IPS-11a (cell line): ENCODE results near the gene CRYGN.

Experiments used
- H3K4me3 ChIP-seq: one replicate; pipeline ENCODE4 v1.5.1; 2013; ENCODE audit warnings: low read depth, low read length, control low read depth

CRYGN gene

DNA sequence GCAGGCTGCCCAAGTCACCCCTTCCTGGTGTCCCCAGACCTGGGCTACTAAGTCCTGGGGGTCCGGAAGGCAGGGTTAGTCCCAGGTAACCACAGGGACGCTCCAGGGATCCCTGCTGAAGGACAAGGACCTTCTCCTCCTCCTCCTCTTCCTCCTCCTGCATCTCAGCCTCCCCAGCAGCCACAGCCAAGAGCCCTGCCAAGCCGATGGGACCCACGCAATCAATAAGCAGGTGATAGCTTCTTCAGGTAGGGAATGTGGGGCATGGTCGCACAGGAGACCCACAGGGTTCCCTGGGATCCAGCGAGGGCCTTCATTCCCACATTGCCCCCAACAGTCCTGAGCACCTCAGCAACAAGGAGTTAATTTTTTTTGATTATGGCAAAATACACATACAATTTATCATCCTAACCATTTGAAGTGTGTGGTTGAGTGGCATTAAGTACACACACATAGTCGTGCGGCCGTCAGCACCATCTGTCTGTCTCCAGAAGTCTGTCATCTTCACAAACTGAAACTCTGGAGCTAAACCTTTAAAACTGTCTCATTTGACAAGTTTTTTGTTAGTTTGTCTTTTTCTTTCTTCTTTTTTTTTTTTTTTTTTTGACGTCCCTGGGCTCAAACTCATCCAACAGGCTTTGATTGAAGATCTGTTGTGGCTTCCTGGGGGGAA, 12.1 kb downstream of the CRYGN start:
- H3K4me3 ChIP-seq: no peak overlapping the region

DNA sequence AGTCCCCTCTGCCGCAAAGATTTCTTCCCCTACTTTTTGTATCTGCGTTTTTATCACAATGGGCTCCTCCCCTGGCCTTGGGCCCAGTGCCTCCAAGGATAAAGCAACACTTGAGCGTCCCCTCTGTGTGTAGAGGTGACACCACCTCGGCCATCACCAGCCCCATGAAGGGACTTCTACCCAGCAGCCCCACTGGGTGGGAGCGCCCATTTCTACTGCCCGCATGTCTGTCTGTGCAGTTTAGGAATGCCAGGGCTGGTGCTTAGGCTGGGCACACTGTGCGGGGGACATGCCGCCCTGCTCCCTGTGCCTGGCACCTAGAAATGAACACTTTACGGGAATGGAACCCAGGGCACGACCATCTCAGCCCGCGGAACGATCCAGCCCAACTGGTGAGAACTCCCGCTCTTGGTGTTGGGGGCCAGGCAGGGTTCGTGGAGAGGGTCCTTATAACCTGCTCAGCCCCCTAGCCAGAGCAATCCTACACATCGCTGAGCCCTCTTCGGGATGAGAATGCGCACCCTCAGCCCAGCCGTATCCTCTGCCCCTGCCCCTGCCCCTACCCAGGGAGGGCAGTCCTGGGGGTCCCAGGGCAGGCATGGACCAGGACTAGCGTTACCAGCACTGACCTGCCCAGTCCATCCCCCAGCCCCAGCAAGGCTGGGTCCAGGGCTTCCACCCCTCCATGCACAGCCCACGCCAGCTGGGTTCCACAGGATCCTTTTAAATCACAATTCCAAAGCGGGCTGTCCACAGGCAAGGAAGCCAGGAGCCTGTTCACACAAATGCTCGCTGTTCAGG, 12.8 kb downstream of the CRYGN start:
- H3K4me3 ChIP-seq: no peak overlapping the region

DNA sequence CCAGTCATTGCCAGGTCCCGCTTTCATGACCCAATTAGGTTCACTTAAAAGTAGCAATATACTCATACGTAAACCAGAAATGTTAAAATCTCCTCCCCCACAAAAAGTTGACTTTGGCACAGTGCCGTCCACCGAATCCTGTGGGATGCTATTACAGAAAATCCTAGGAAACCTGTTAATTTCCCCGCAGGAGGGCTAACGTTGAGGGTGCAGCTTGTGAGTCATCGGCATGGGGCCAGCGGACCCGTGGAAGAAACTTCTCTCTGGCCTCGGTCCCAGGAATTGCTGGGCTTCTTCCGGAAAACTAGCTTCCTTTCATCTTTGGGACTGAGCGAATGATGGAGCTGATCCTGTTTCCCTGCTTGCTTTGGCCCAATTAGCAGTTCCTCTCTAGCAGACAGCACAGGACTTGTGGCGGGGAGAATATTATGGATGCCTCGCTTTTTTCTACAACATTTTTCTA, 13.5 kb downstream of the CRYGN start:
- H3K4me3 ChIP-seq: no peak overlapping the region

DNA sequence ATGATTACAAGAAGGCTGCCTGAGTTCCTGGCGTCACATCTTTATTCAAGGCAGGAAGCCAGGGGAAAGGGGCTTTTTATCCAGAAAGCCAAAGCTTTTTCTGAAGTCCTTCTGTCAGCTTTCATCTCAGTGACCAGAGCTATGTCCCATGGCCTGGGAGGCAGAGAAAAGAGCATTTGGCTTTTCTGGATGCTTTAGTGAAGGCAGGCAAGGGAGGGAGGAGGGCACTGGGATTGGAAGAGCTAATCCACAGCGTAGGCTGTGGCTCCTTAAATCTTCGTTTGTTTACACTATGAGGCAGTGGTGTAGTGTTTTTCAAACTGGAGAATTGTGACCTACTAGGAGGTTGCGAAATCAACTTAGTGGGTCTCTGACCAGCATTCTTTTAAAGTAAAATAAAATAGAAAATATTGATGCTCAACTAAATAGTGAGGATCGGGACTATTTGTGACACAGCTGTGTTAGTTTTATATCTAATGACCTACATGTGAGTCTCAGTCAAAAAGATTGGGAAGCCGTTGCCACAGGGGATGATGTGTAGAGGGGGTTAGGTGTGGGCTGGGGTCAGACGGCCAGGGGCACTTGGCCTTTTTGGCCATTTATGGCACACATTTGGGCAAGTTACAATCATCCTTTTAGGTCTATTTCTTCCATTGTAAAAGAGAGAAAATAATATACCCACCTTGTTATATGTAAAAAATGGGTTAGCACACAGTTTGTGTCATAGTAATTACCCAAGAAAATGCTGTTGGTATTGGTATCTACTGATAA, 14.1 kb downstream of the CRYGN start:
- no peak overlapping the region for H3K4me3 ChIP-seq

DNA sequence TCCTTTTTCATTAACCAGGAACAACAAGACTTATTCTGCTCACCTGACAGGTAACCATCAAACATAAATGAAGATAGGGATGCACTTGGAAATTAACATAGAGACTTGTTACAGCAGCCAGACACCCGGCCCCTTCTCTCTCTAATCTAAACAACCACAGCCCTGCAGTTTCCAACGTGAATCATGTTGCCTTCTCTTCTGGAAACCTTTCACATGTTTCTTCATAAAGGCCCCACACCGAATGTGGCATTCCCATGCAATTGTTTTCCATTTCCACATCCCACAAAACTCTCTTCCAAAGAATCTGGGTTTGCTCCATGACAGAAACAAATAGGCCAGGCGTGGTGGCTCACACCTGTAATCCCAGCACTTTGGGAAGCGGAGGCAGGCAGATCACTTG, 15.1 kb downstream of the CRYGN start:
- H3K4me3 ChIP-seq: no peak overlapping the region

DNA sequence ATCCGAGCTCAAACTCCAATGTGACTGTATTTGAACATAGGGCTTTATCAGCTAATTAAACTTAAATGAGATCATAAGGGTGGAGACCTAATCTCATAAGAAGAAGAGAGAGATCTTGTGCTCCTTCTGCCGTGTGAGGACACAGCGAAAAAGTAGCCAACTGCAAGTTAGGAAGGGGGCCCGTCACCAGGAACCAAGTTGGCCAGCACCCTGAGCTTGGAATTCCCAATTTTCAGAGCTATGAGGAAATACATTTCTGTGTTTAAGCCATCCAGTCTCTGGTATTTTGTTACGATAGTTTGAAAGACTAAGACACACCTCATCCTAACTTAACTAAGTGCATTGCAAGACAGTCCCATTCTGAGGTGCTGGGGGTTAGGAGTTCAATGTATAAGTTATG, 16.0 kb downstream of the CRYGN start:
- no peak overlapping the region for H3K4me3 ChIP-seq

DNA sequence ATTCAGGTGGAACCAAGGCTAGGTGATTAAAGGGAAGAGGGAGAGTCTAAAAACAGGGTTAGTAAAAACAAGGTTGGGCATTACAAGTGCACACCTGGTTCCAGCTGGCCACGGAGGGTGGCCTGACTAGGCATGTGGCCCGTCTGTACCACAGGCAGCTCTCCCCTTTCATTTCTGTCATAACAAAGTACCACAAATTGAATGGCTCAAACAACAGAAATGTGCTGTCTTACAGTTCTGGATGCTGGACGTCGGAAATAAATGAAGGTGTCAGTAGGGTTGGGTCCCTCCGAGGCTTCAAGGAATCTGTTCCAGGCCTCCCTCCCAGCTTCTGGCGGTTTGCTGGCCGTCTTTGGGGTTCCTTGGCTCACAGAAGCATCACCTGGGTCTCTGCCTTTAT, 16.7 kb downstream of the CRYGN start:
- no peak overlapping the region for H3K4me3 ChIP-seq

DNA sequence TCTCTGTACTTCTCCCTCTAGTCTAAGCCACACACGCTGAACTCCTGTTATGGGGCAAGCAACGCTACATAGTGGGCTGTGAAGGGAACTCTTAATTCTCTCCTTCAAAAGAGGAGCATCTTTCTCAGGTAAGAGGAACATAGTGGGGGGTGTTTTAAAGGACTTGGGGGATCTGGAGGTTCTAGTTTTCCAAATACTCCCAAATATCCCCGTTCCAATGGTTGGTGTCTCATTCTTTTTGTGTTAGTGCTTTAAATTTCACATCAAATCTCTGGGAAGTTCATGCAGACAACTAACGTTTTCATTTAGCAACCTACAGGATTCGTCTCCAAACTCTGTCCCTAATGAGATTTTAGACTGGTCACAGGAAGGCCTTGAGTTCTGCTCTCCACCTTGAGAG, 17.7 kb downstream of the CRYGN start:
- no peak overlapping the region for H3K4me3 ChIP-seq

DNA sequence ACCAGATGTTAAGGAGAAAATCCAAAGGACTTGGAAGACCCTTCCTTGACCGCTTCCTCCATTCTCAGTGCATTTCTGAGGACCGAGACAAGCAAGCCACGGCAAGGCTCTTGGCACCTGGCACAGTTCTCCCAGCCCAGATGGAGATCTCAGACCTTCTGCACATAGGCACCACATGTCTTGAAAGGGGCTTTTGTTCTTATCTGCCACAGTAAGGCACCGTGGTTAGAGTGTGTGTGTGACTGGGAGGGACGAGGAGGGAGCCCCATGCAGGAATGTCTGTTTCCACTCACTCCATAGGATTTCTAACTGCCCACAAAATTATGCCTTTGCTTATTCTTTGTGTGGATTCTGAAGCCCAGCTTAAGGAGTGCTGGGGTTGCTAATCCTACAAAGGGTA, 19.8 kb downstream of the CRYGN start:
- no peak overlapping the region for H3K4me3 ChIP-seq

DNA sequence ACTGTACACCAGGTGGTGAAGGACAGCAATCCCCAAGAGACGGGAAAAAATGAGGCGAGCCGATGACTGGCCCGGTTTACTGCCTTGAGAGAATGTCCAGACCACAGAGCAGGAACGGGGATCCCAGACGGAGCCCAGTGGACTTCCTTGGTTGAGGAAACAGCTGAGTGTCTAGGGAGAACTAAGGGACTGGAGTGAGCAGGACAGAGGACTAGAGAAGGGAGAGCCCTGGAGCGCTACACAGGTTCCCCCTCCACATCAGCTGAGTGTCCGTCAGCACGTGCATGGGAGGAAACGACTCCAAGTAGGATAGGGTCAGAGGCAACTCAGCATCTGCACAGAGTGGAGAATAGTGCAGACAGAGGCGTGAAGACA, 23.0 kb downstream of the CRYGN start:
- no peak overlapping the region for H3K4me3 ChIP-seq

DNA sequence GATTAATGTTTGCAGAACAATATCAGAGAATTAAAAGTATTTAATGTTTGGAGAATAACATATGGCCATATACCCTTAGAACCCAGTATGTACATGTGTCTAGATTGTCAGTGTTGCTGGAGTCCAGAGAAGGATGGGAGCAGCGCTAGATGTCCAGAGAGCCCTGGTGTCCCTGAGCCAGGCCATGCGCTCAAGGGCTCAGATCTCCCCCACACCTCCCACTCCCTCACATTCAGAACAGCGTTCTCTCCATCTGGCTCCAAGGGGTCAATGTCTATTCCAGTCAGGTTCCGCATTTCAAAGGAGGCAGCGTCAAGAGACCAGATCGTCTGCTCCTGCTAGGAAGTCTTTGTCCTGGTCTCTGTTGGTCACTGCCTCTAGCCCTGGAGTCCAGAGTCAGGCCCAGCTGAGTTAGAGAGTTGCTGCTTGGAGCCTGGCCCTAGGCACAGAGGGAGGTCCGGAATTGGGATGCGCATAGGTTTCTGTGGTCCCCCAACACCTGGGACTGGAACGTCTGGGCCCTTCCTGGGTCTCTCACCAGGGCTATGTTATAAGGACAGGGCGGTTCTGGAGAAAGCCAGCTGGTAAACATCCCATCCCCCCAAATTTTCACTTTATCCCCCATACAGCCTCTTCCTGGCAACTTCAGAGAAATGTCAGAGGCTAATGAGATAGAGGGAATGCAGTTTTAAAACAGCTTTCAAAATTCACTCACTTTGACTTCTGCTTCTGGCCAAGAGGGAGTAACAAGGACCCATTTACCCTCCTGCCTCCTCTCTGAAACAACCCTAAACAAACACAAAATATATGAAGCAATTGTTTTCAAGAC, 23.6 kb downstream of the CRYGN start:
- H3K4me3 ChIP-seq: no peak overlapping the region

DNA sequence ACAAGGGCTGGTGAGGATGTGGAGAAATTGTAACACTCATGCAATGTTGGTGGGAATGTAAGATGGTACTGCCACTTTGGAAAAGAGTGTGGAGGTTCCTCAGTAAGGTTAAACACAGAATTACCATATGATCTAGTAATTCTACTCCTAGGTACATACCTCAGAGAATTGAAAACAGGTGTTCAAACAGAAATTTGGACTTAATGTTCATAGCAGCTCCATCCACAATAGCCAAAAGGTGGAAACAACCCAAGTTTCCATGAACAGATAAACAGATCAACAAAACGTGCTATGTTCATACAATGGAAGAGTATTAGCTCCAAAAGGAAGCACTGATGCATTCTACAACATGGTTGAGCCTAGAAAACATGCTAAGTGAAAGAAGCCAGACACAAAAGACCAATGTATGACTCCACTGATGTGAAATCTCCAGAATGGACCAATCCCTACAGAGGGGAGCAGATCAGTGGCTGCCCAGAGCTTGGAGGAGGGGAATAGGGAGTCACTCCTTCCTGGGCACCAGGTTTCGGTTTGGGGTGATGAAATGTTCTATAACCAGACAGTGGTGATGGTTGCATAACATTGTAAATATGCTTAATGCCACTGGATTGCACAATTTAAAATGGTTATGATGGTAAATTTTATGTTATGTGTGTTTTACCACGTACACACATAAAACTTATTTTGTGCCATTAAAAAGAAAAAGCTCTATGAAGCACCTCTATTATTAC, 24.4 kb downstream of the CRYGN start:
- H3K4me3 ChIP-seq: no peak overlapping the region

DNA sequence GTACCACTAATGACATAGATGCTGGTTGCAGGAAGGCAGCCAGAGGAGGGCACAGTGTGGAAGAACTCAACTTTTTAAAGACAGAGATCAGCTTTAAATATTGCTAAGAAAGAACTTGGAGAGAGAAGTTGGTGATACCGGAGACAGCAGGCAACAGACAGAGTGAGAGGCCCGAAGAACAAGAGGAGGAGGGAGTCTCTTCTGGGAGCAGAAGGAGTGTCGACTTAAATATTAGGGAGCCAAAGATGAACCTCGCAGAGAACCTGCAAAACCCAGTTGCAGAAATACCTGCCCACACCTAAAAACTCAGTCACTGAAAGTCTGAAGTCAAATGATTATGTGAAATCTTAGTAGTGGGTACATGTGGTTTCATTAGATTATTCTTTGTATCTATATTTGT, 26.7 kb downstream of the CRYGN start:
- H3K4me3 ChIP-seq: no peak overlapping the region

DNA sequence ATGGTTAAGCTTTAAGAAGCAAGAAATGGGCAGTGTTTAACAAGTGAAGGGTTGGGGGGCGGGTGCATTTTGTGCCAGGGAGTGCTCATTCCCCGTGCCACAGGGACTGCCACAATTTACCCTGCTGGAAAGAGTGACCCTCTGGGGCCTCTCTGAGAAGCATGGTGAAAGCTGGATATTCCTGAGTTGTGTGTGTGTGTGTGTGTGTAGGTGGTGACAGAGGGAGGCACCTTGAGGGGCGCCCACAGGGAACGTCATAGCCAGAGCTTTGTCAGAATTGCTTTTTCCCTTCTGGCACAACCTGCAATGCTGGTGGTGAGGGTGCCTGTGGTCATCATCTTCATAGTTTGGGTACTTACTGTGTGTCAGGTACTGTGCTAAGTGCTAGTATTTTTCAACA, 27.6 kb downstream of the CRYGN start:
- no peak overlapping the region for H3K4me3 ChIP-seq

DNA sequence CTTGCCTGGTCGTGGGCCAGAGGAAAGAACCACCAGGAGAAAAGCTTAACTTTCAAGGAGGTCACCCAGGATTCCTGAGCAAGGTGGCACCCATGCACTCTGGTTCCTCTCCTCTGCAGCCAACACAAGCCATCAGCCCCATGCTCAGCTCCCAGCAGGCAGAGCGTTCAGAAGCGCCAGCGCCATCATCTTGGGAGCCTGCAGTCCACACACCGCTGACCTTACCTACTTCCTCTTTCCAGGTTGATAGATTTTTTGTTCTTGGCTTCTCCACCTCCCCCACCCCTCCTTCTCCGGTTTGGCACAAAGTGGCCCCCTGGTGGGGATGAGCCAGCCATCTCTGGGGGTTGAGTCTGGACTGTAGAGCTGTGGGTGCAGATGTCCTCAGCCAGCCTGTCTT, 28.4 kb downstream of the CRYGN start:
- no peak overlapping the region for H3K4me3 ChIP-seq

DNA sequence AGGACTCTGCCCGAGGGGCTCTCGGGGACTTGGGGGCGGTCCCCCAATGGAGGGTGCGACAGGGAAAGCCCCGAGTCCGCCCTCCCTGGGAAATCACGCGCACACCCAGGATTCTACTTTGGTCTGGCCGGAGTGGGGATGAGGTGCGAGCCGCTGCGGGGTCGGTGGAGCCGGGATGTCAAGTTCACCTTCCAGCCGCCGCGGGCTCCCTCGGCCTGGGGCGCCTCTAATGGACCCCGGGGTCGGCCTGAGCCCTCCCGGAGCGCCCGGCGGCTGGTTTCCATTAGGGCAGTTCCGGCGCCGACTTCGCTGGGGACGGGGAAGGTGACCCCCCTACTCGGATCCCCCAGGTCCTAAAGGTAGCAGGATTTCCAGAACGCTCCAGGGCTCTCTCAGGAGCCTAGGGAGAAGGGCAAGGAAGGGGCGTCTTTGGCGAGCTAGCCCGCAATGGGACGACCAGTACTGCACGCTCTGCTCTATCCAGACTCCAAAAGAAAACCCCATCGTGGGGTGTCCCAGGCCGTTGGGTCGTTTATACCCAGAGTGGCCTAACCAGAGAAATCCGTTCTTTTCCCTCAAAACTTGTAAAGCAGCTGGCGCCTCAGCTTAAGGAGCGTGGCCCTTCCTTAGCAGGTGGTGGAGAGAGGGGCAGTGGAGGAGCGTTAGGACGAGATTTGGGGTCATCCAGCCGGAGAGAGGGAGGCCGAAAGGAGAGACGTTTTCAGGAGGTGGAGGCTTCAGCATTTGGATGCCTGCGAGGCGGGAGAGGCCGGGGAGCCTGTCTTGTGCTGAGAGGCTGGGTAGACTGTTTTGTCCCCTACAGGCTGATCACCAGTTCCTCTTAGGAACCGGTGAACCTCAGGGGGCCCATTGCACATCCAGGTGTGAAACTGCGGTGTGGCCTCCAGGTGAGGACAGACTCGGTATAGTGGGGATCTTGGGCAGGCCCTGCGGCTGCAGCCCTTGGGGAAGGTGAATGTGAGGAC, 29.2 kb downstream of the CRYGN start:
- H3K4me3 ChIP-seq: peak overlapping the region; percentile 77

DNA sequence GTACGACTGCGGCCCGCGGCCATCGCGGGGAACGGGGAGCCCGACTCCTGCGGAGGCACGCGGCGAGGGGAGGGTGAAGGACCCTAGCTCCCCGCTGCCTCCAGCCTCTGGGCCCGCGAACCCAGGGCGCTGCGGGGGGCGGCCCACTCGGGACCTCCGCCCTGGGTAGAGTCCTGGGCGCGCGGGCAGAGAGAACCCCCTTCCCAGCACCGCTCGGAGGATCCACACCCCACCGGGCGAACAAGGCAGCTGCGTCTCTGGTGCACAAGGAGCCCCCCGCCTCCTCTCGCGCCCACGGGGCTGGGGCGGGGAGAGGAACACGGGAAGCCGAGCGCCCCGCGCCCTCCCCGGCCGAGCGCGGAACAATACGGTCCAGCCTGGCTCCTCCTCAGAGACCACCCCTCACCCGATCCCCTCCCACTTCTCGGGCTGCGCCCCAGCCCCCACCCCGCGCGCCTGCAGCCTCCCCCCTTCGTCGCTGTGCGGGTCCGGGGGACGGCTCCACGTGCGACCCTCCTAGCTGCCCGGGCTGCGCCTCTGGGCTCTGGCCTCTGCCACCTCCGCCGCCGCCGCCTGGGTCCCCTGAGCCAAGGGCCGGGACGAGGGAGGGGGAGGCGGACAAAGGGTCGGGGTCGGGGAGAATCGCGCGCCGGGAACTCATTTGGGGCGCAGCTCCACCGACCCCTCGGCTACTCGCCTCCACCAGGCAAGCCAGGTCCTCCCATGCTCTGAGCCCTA, 30.1 kb downstream of the CRYGN start, which contains the start of gene WDR86:
Gene WDR86 (minus strand): TSS at position 372 of the 738 bp plus-strand sequence. CDS start 449 bp downstream, outside the sequence.
- peak within 1 kb of the TSS; percentile 77 for H3K4me3 ChIP-seq
